ENCODE data around the gene TREX2. TPM values are rescaled to one million over a fixed set of nuclear protein-coding genes. Genes with fewer than 3 reads are reported as not detected.

TREX2 gene
- total RNA-seq, 4 donors from 2014 or later, result 19.3 to 62.6 (median 50.7) TPM

- DNase-seq (ENCODE audit: low spot score in 2 of 2), result peak in 1 of 2 donors; percentile 47
- Histone ChIP-seq H3K27ac (no peak overlapping the region), H3K4me1 (no peaks in the 10 kb centered on the region), H3K36me3 (no peaks in the 10 kb centered on the region), H3K9me3 (no peaks in the 10 kb centered on the region), H3K4me3 (no peak overlapping the region), H3K27me3 (no peaks in the 10 kb centered on the region)
- TF ChIP-seq, protein P1, sequence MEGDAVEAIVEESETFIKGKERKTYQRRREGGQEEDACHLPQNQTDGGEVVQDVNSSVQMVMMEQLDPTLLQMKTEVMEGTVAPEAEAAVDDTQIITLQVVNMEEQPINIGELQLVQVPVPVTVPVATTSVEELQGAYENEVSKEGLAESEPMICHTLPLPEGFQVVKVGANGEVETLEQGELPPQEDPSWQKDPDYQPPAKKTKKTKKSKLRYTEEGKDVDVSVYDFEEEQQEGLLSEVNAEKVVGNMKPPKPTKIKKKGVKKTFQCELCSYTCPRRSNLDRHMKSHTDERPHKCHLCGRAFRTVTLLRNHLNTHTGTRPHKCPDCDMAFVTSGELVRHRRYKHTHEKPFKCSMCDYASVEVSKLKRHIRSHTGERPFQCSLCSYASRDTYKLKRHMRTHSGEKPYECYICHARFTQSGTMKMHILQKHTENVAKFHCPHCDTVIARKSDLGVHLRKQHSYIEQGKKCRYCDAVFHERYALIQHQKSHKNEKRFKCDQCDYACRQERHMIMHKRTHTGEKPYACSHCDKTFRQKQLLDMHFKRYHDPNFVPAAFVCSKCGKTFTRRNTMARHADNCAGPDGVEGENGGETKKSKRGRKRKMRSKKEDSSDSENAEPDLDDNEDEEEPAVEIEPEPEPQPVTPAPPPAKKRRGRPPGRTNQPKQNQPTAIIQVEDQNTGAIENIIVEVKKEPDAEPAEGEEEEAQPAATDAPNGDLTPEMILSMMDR (IDR thresholded peaks at IDR 0.05), result no peak
- TF ChIP-seq POLR2AphosphoS5 (IDR thresholded peaks at IDR 0.05) (no peak), POLR2A (IDR thresholded peaks at IDR 0.05) (no peak), EP300 (IDR thresholded peaks at IDR 0.05) (no peak)
- 88% methylated on average over 17 of the region's 26 CpGs for WGBS
These were observed 50.1 kb downstream of the TREX2 start for GRCh38 chrX:153395613-153396319.

- no peak overlapping the region for H3K27ac ChIP-seq
- H3K9me3 ChIP-seq, result no peaks in the 10 kb centered on the region
- H3K4me3 ChIP-seq, result no peak overlapping the region
- no peaks in the 10 kb centered on the region for H3K36me3 ChIP-seq
- no peak for TF ChIP-seq EP300 (IDR thresholded peaks at IDR 0.05)
- no peak for TF ChIP-seq POLR2AphosphoS5 (IDR thresholded peaks at IDR 0.05)
- TF ChIP-seq, protein P1 (IDR thresholded peaks at IDR 0.05), result no peak
- no peak for TF ChIP-seq POLR2A (IDR thresholded peaks at IDR 0.05)
- no peak for DNase-seq (ENCODE audit: low spot score in 2 of 2)
- WGBS, result 67% methylated on average over 13 of the region's 13 CpGs
- no peaks in the 10 kb centered on the region for H3K27me3 ChIP-seq
- no peaks in the 10 kb centered on the region for H3K4me1 ChIP-seq
These were observed 51.2 kb downstream of the TREX2 start for GRCh38 chrX:153394612-153395011.

Other genes with a start within 250 kb of the TREX2 start
- gene PNMA6F, start 124.3 kb downstream of the TREX2 start, total RNA-seq, result not detected
- 1 to 10 TPM; 2.3 to 4.3 (median 3.3) TPM for gene ZNF275, start 111.9 kb downstream of the TREX2 start, total RNA-seq
- under 1 TPM in 1 of 4 donors, not detected in 3; 0.29 TPM for gene PNMA6E, start 44.7 kb downstream of the TREX2 start, total RNA-seq
- under 1 TPM in 3 of 4 donors, not detected in 1; 0.26 to 0.38 (median 0.30) TPM for gene ZFP92, start 34.6 kb downstream of the TREX2 start, total RNA-seq
- 10 to 100 TPM; 16.4 to 43.4 (median 18.9) TPM for gene HAUS7, start 24.5 kb upstream of the TREX2 start, total RNA-seq
- 100 to 1,000 TPM in 1 of 4 donors, 10 to 100 TPM in 3; 24.9 to 108 (median 67.3) TPM for gene BGN, start 48.9 kb upstream of the TREX2 start, total RNA-seq
- gene ATP2B3, start 71.6 kb upstream of the TREX2 start, total RNA-seq, result not detected
- gene CCNQ, start 153.1 kb upstream of the TREX2 start, total RNA-seq, result 10 to 100 TPM; 16.4 to 33.2 (median 29.3) TPM
- gene DUSP9, start 201.1 kb upstream of the TREX2 start, total RNA-seq, result under 1 TPM in 2 of 4 donors, not detected in 2; 0.19 to 0.48 TPM
- 1 to 10 TPM; 1.2 to 1.8 (median 1.4) TPM for gene PNCK, start 227.8 kb upstream of the TREX2 start, total RNA-seq
- 10 to 100 TPM; 26.1 to 74.1 (median 45.2) TPM for gene SLC6A8, start 241.9 kb upstream of the TREX2 start, total RNA-seq